RWPE1 (cell line): ENCODE results near the gene FNDC4.

ENCODE experiments used
- CTCF ChIA-PET: fragments of 350-600 bp; sonication (Branson Sonifier 250); formaldehyde crosslinking; extraction: SDS; loops from one replicate; lab custom pipeline; 2021; lab: Yijun Ruan, JAX
- POLR2A ChIA-PET: fragments of 400-600 bp; formaldehyde crosslinking; extraction: SDS; loops from one replicate; lab custom pipeline; 2020; ENCODE audit warnings: antibody characterized with exemption; ENCODE audit not compliant: low non-redundant PET; lab: Yijun Ruan, JAX
- DNase-seq: peaks from one replicate; pipeline ENCODE4 v3.0.0; 2012; ENCODE audit warnings: low spot score
- H3K27ac ChIP-seq: fragments of 450-650 bp; 2 replicates; pipeline ENCODE4 v1.5.1; 2017
- TF ChIP-seq, protein P1 (sequence below): fragments of 450-650 bp; conservative IDR thresholded peaks from 2 replicates; pipeline ENCODE4 v1.5.1; 2017; ENCODE audit warnings: low read depth, mild to moderate bottlenecking

The FNDC4 gene

DNA sequence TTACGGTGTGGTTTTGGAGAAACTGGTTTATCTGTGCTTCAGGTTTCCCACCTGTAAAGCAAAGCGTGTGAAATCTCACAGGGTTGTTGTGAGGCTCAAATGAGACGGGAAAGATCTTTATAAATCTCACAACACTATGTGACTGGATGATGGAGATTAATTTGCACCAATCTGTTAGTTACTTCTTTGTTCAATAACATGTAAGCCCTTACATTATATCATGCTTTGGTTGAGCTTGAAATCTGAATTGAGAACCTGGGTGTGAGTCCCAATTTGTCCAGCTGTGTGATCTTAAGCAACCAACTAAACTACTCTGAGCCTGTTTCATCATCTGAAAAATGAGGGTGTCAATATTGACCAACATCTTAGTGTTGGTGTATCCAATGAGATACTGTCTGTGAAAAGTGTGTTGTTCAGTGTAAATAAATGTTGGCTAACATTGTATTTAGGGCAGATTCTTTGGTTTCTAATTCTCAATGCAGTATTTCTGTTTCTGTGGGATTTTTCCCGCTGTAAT is 898 bp upstream of the FNDC4 start:
- TF ChIP-seq, protein P1, sequence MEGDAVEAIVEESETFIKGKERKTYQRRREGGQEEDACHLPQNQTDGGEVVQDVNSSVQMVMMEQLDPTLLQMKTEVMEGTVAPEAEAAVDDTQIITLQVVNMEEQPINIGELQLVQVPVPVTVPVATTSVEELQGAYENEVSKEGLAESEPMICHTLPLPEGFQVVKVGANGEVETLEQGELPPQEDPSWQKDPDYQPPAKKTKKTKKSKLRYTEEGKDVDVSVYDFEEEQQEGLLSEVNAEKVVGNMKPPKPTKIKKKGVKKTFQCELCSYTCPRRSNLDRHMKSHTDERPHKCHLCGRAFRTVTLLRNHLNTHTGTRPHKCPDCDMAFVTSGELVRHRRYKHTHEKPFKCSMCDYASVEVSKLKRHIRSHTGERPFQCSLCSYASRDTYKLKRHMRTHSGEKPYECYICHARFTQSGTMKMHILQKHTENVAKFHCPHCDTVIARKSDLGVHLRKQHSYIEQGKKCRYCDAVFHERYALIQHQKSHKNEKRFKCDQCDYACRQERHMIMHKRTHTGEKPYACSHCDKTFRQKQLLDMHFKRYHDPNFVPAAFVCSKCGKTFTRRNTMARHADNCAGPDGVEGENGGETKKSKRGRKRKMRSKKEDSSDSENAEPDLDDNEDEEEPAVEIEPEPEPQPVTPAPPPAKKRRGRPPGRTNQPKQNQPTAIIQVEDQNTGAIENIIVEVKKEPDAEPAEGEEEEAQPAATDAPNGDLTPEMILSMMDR: no peak
- CTCF ChIA-PET: no interaction called here
- DNase-seq: no peak
- H3K27ac ChIP-seq: no peak overlapping the region
- POLR2A ChIA-PET: no interaction called here

- CTCF ChIA-PET: no interaction called here
- H3K27ac ChIP-seq: no peak overlapping the region
- POLR2A ChIA-PET: no interaction called here
- TF ChIP-seq, protein P1: no peak
- DNase-seq: no peak
Observed at GRCh38 chr2:27494284-27494943, 586 bp downstream of the FNDC4 start.

- H3K27ac ChIP-seq: no peak overlapping the region
- CTCF ChIA-PET: no interaction called here
- TF ChIP-seq, protein P1: no peak
- POLR2A ChIA-PET: no interaction called here
- DNase-seq: no peak
Observed at GRCh38 chr2:27493948-27494283, 1.1 kb downstream of the FNDC4 start.

DNA sequence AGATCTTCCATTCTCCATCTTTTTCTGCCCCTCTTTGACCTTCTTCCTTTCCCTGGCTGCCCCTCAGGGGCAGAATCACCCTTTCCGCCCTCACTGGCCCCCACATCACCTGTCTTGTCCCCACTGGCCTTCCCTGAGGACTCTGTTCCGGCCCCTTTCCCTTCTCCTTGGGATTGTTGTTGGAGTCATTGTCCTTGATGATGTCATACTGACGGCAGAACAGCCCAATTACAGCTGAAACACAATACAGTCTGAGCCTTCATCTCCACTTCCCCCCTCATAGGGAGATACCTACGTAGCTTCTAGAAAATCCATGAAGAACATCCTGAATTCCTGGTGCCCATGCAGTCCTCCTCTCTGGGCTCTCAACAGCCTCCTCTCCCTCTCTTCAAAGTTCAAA is 2.4 kb downstream of the FNDC4 start:
- CTCF ChIA-PET: no interaction called here
- POLR2A ChIA-PET: no interaction called here
- TF ChIP-seq, protein P1: no peak
- H3K27ac ChIP-seq: no peak overlapping the region
- no peak for DNase-seq

GRCh38 chr2:27489498-27490397 is 5.3 kb downstream of the FNDC4 start, which contains the start of gene IFT172:
Gene IFT172 (minus strand): TSS chr2:27489743. CDS start chr2:27489653, 90 bp downstream.
- ChIA-PET CTCF (no interaction called here), POLR2A (no interaction called here)
- TF ChIP-seq, protein P1: no peak
- peak; percentile 97 for DNase-seq
- H3K27ac ChIP-seq: peak within 1 kb of the TSS; percentile 57

DNA sequence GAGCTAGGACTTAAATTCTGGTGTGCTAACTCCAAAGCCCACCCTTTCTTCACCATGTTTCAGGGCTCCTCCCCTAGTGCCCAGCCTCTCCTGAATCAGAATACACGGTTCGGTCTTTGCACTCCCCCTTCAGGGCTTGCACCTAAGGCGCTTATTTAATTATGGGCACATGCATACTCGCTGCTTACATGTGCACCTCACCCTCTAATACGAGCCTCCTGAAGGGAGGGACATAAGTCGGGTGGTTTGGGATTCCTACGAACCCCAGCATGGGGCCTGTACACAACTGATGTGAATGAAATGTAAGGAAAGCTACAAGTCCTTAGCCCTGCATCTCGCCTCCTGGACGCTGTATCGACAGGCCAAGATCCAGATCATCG is 5.9 kb downstream of the FNDC4 start:
- DNase-seq: peak; percentile 20
- ChIA-PET POLR2A (no interaction called here), CTCF (no interaction called here)
- TF ChIP-seq, protein P1: no peak
- peak overlapping the region; percentile 57 for H3K27ac ChIP-seq
